GM18868 (cell line): ENCODE measurements around the gene LYPD6B.

ENCODE experiments used
- ATAC-seq: cut with Tn5 transposase; IDR thresholded peaks from one replicate; pipeline ENCODE4 v1.9.1; 2021; ENCODE audit warnings: mild to moderate bottlenecking, moderate library complexity; ENCODE audit not compliant: unreplicated experiment

The LYPD6B gene

DNA sequence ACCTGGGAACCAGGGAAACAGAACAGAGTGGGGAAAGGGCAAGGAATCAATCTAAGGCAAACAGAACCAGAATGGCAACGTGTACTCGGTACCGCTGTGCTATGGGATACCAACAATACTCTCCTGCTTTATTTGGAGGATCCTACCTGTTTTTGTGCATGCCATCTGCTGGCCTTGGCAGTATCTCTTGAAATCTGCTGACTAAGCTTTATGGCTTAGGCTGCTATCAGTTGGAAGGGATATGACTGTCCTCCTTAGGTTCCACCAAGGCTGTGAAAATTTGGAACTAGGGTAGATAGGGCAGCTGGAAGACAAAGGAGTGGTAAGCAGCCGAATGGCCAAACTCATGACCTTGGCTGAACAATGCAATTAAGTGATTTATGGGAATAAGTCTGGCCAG lies 220.6 kb downstream of the LYPD6B start:
- ATAC-seq: no peak

DNA sequence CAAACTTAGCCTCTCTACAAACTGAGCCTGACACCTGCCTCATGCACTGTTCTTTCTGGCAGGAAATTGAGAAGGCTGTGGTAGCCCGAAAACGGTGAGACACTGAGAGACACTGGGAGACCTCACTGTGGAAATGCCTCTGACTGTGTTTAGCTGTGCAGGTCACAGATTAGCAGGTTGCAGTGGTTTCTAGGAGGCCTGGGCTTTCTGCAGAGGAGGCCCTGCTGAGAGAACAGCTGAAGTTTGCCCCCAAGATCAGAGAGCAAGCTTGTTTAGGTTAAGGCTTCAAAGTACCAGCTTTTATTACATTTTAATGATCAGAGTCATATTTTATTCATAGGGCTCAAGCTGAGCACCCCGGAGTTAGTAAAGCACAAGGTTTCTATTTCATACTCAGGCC lies 223.2 kb downstream of the LYPD6B start:
- no peak for ATAC-seq
